DMS79 (cell line): ENCODE data around the gene UTP14C.
"Not testable (repeated sequence)": the region's sequence is repeated elsewhere in the genome, so short reads cannot be mapped to it uniquely, and the experiment has no call there.

Source experiments
- DNase-seq: peaks from one replicate; lab custom pipeline; 2025; lab: John Stamatoyannopoulos, UW

Gene UTP14C

GRCh38 chr13:52043675-52044074 is 19.2 kb downstream of the UTP14C start:
- DNase-seq: no peak

GRCh38 chr13:52047463-52047862 is 23.0 kb downstream of the UTP14C start:
- DNase-seq: no peak

GRCh38 chr13:52048516-52048915 is 24.0 kb downstream of the UTP14C start:
- DNase-seq: no peak

- no peak for DNase-seq
Measured at GRCh38 chr13:52051400-52051799, 26.9 kb downstream of the UTP14C start.

- DNase-seq: no peak
Measured at GRCh38 chr13:52053460-52053859, 29.0 kb downstream of the UTP14C start.

GRCh38 chr13:52061064-52061463 is 36.6 kb downstream of the UTP14C start:
- not testable (repeated sequence) for DNase-seq

GRCh38 chr13:52061587-52061986 is 37.1 kb downstream of the UTP14C start:
- no peak for DNase-seq

- no peak for DNase-seq
Measured at GRCh38 chr13:52067237-52067636, 42.7 kb downstream of the UTP14C start.

- no peak for DNase-seq
Measured at GRCh38 chr13:52070929-52071523, 46.5 kb downstream of the UTP14C start.
